Measurements from ENCODE around the gene ZNF80. TPM values are rescaled to one million over a fixed set of nuclear protein-coding genes. Genes with fewer than 3 reads are reported as not detected.

The ZNF80 gene
- total RNA-seq, 1 donor from 2014 or later, result not detected

- Mint-ChIP-seq H3K36me3 (ENCODE audit: low read depth, unreplicated experiment) (no peaks in the 10 kb centered on the region), H3K9me3 (ENCODE audit: unreplicated experiment) (no peaks in the 10 kb centered on the region), H3K4me1 (ENCODE audit: unreplicated experiment) (peaks cover 10% of the 10 kb centered on the region), H3K27me3 (ENCODE audit: unreplicated experiment) (peaks cover 2% of the 10 kb centered on the region), H3K4me3 (ENCODE audit: unreplicated experiment) (no peak overlapping the region), H3K27ac (ENCODE audit: unreplicated experiment) (no peak overlapping the region)
- TF ChIP-seq CTCF (IDR thresholded peaks at IDR 0.05; ENCODE audit: unreplicated experiment), result no peak
- DNase-seq (ENCODE audit: low spot score), result no peak
These were observed 24.1 kb downstream of the ZNF80 start for GRCh38 chr3:114213292-114213626.

GRCh38 chr3:114212646-114213045 lies 24.7 kb downstream of the ZNF80 start:
- Mint-ChIP-seq H3K27me3 (ENCODE audit: unreplicated experiment) (peaks cover 2% of the 10 kb centered on the region), H3K4me1 (ENCODE audit: unreplicated experiment) (peaks cover 10% of the 10 kb centered on the region), H3K27ac (ENCODE audit: unreplicated experiment) (no peak overlapping the region), H3K4me3 (ENCODE audit: unreplicated experiment) (no peak overlapping the region), H3K36me3 (ENCODE audit: low read depth, unreplicated experiment) (no peaks in the 10 kb centered on the region), H3K9me3 (ENCODE audit: unreplicated experiment) (no peaks in the 10 kb centered on the region)
- no peak for TF ChIP-seq CTCF (IDR thresholded peaks at IDR 0.05; ENCODE audit: unreplicated experiment)
- no peak for DNase-seq (ENCODE audit: low spot score)

- no peak for DNase-seq (ENCODE audit: low spot score)
- Mint-ChIP-seq H3K4me3 (ENCODE audit: unreplicated experiment) (no peak overlapping the region), H3K4me1 (ENCODE audit: unreplicated experiment) (peaks cover under 1% of the 10 kb centered on the region), H3K27ac (ENCODE audit: unreplicated experiment) (no peak overlapping the region), H3K36me3 (ENCODE audit: low read depth, unreplicated experiment) (no peaks in the 10 kb centered on the region), H3K27me3 (ENCODE audit: unreplicated experiment) (no peaks in the 10 kb centered on the region), H3K9me3 (ENCODE audit: unreplicated experiment) (no peaks in the 10 kb centered on the region)
- TF ChIP-seq CTCF (IDR thresholded peaks at IDR 0.05; ENCODE audit: unreplicated experiment), result no peak
These were observed 29.6 kb downstream of the ZNF80 start for GRCh38 chr3:114207768-114208167.

GRCh38 chr3:114206342-114206741 lies 31.0 kb downstream of the ZNF80 start:
- Mint-ChIP-seq H3K9me3 (ENCODE audit: unreplicated experiment) (no peaks in the 10 kb centered on the region), H3K36me3 (ENCODE audit: low read depth, unreplicated experiment) (no peaks in the 10 kb centered on the region), H3K4me3 (ENCODE audit: unreplicated experiment) (no peak overlapping the region)

GRCh38 chr3:114205541-114205940 lies 31.8 kb downstream of the ZNF80 start:
- no peaks in the 10 kb centered on the region for H3K36me3 Mint-ChIP-seq (ENCODE audit: low read depth, unreplicated experiment)
- no peaks in the 10 kb centered on the region for H3K27me3 Mint-ChIP-seq (ENCODE audit: unreplicated experiment)
- H3K4me3 Mint-ChIP-seq (ENCODE audit: unreplicated experiment), result no peak overlapping the region
- H3K27ac Mint-ChIP-seq (ENCODE audit: unreplicated experiment), result no peak overlapping the region
- no peaks in the 10 kb centered on the region for H3K9me3 Mint-ChIP-seq (ENCODE audit: unreplicated experiment)
- no peak for TF ChIP-seq CTCF (IDR thresholded peaks at IDR 0.05; ENCODE audit: unreplicated experiment)
- H3K4me1 Mint-ChIP-seq (ENCODE audit: unreplicated experiment), result no peaks in the 10 kb centered on the region
- no peak for DNase-seq (ENCODE audit: low spot score)

More at GRCh38 chr3:114206342-114206741, 31.0 kb downstream of the ZNF80 start:
- DNase-seq (ENCODE audit: low spot score), result no peak
- Mint-ChIP-seq H3K27me3 (ENCODE audit: unreplicated experiment) (no peaks in the 10 kb centered on the region), H3K27ac (ENCODE audit: unreplicated experiment) (no peak overlapping the region), H3K4me1 (ENCODE audit: unreplicated experiment) (no peaks in the 10 kb centered on the region)
- no peak for TF ChIP-seq CTCF (IDR thresholded peaks at IDR 0.05; ENCODE audit: unreplicated experiment)

Measured in endothelial cell (in vitro differentiated cells).